Measurements from ENCODE around the gene PRKG1.
A peak's percentile ranks its signal among the peaks of the same experiment; 100 is the strongest.

Gene PRKG1

GRCh38 chr10:51806079-51806835 lies 732.0 kb downstream of the PRKG1 start:
- no peak for DNase-seq (ENCODE audit: low spot score)

GRCh38 chr10:51808187-51808586 lies 733.9 kb downstream of the PRKG1 start:
- DNase-seq (ENCODE audit: low spot score) = no peak

GRCh38 chr10:51815723-51816122 lies 741.4 kb downstream of the PRKG1 start:
- DNase-seq (ENCODE audit: low spot score) = no peak

- DNase-seq (ENCODE audit: low spot score) = no peak
Measured at GRCh38 chr10:51821045-51821444, 746.8 kb downstream of the PRKG1 start.

GRCh38 chr10:51821745-51822144 lies 747.5 kb downstream of the PRKG1 start:
- DNase-seq (ENCODE audit: low spot score) = no peak

GRCh38 chr10:51832652-51833383 lies 758.5 kb downstream of the PRKG1 start:
- DNase-seq (ENCODE audit: low spot score) = peak; percentile 7

- DNase-seq (ENCODE audit: low spot score) = no peak
Measured at GRCh38 chr10:51834548-51834947, 760.3 kb downstream of the PRKG1 start.

- DNase-seq (ENCODE audit: low spot score) = no peak
Measured at GRCh38 chr10:51838471-51838870, 764.2 kb downstream of the PRKG1 start.

GRCh38 chr10:51843966-51844365 lies 769.7 kb downstream of the PRKG1 start:
- DNase-seq (ENCODE audit: low spot score) = no peak

- no peak for DNase-seq (ENCODE audit: low spot score)
Measured at GRCh38 chr10:51846856-51847506, 772.7 kb downstream of the PRKG1 start.

GRCh38 chr10:51852297-51852696 lies 778.0 kb downstream of the PRKG1 start:
- no peak for DNase-seq (ENCODE audit: low spot score)

GRCh38 chr10:51857305-51857704 lies 783.0 kb downstream of the PRKG1 start:
- no peak for DNase-seq (ENCODE audit: low spot score)

GRCh38 chr10:51860257-51860656 lies 786.0 kb downstream of the PRKG1 start:
- peak; percentile 46 for DNase-seq (ENCODE audit: low spot score)

GRCh38 chr10:51861051-51861450 lies 786.8 kb downstream of the PRKG1 start:
- no peak for DNase-seq (ENCODE audit: low spot score)

- DNase-seq (ENCODE audit: low spot score) = no peak
Measured at GRCh38 chr10:51861731-51862130, 787.4 kb downstream of the PRKG1 start.

- no peak for DNase-seq (ENCODE audit: low spot score)
Measured at GRCh38 chr10:51862149-51862548, 787.9 kb downstream of the PRKG1 start.

- DNase-seq (ENCODE audit: low spot score) = no peak
Measured at GRCh38 chr10:51867956-51868355, 793.7 kb downstream of the PRKG1 start.

- no peak for DNase-seq (ENCODE audit: low spot score)
Measured at GRCh38 chr10:51874131-51874530, 799.8 kb downstream of the PRKG1 start.

- DNase-seq (ENCODE audit: low spot score) = no peak
Measured at GRCh38 chr10:51875610-51876009, 801.3 kb downstream of the PRKG1 start.

- DNase-seq (ENCODE audit: low spot score) = no peak
Measured at GRCh38 chr10:51876503-51876902, 802.2 kb downstream of the PRKG1 start.

- no peak for DNase-seq (ENCODE audit: low spot score)
Measured at GRCh38 chr10:51876979-51877378, 802.7 kb downstream of the PRKG1 start.

GRCh38 chr10:51877636-51878035 lies 803.3 kb downstream of the PRKG1 start:
- DNase-seq (ENCODE audit: low spot score) = no peak

- DNase-seq (ENCODE audit: low spot score) = no peak
Measured at GRCh38 chr10:51878695-51879094, 804.4 kb downstream of the PRKG1 start.

Measured in putamen (tissue), 1 donor.